SK-N-SH (cell line): Measurements from ENCODE around the gene UCKL1. TPM values are rescaled to one million over a fixed set of nuclear protein-coding genes. Genes with fewer than 3 reads are reported as not detected.

ENCODE experiments used
- CTCF ChIA-PET: fragments of 300-600, 350-600 bp; formaldehyde crosslinking; extraction: SDS; loops from one replicate; lab custom pipeline; 2021; lab: Yijun Ruan, JAX
- POLR2A ChIA-PET: fragments of 350-600 bp; sonication (Branson Sonifier 250); formaldehyde crosslinking; extraction: SDS; loops from one replicate; lab custom pipeline; 2020; ENCODE audit warnings: antibody characterized with exemption, inconsistent platforms; lab: Yijun Ruan, JAX
- DNase-seq: peaks from one replicate; pipeline ENCODE4 v3.0.0; 2012
- H2AFZ ChIP-seq: fragments of 200-600 bp; sonication (generic); 2 replicates; pipeline ENCODE4 v1.8.1; 2016; ENCODE audit warnings: antibody characterized with exemption, mild to moderate bottlenecking, low read depth
- H3F3A ChIP-seq: fragments of 200-600 bp; sonication (generic); replicated peaks from 2 replicates; pipeline ENCODE3; 2016; ENCODE audit warnings: antibody characterized with exemption, mild to moderate bottlenecking; ENCODE audit not compliant: insufficient read depth
- H3K27ac ChIP-seq, 2 experiments: fragments of 200-500 bp in 1 of 2; fragments of 200-600 bp in 1 of 2; sonication (Bioruptor generic) in 1 of 2; sonication (generic), shearing (Covaris generic) in 1 of 2; 2 replicates each; pipeline versions ENCODE4 v1.5.1 to v1.6.1; 2014 to 2016; ENCODE audit warnings: low read depth in 2 of 2, inconsistent platforms in 1 of 2, low read length in 1 of 2, mild to moderate bottlenecking in 1 of 2, mixed read lengths in 1 of 2
- H3K27me3 ChIP-seq: fragments of 200-600 bp; sonication (generic), shearing (Covaris generic); 2 replicates; pipeline ENCODE4 v1.6.1; 2016; ENCODE audit warnings: mixed run types; ENCODE audit not compliant: insufficient read depth
- H3K36me3 ChIP-seq, 2 experiments: fragments of 200-500 bp in 1 of 2; fragments of 200-600 bp in 1 of 2; sonication (Bioruptor generic) in 1 of 2; sonication (generic) in 1 of 2; replicated peaks in 1 of 2; 2 replicates each; pipeline versions ENCODE3 to v1.5.1; 2014 to 2016; ENCODE audit warnings: low read length in 1 of 2, mild to moderate bottlenecking in 1 of 2; ENCODE audit not compliant: insufficient read depth in 2 of 2, control insufficient read depth in 1 of 2
- H3K4me1 ChIP-seq, 2 experiments: fragments of 200-500 bp in 1 of 2; fragments of 200-600 bp in 1 of 2; sonication (Bioruptor generic) in 1 of 2; sonication (generic), shearing (Covaris generic) in 1 of 2; 2 replicates each; pipeline versions ENCODE4 v1.5.1 to v1.6.1; 2014 to 2016; ENCODE audit warnings: low read depth in 1 of 2, low read length in 1 of 2, mixed run types in 1 of 2; ENCODE audit not compliant: insufficient read depth in 2 of 2, control insufficient read depth in 1 of 2
- H3K4me2 ChIP-seq: fragments of 200-600 bp; sonication (generic), shearing (Covaris generic); 2 replicates; pipeline ENCODE4 v1.6.1; 2017; ENCODE audit warnings: mixed run types
- H3K4me3 ChIP-seq, 2 experiments: fragments of 200-500 bp in 1 of 2; fragments of 200-600 bp in 1 of 2; sonication (Bioruptor generic) in 1 of 2; sonication (generic), shearing (Covaris generic) in 1 of 2; 2 replicates each; pipeline versions ENCODE4 v1.5.1 to v1.8.1; 2014 to 2016; ENCODE audit warnings: low read depth in 2 of 2, inconsistent platforms in 1 of 2, low read length in 1 of 2, mild to moderate bottlenecking in 1 of 2, mixed read lengths in 1 of 2, moderate library complexity in 1 of 2
- H3K79me2 ChIP-seq: fragments of 200-600 bp; sonication (generic); 2 replicates; pipeline ENCODE4 v1.8.1; 2017; ENCODE audit warnings: mild to moderate bottlenecking; ENCODE audit not compliant: insufficient read depth
- H3K9ac ChIP-seq: fragments of 200-600 bp; sonication (generic); 2 replicates; pipeline ENCODE4 v1.6.1; 2017; ENCODE audit warnings: mixed run types
- H3K9me2 ChIP-seq: fragments of 200-600 bp; sonication (generic); 2 replicates; pipeline ENCODE4 v1.6.1; 2017; ENCODE audit warnings: mixed run types
- H3K9me3 ChIP-seq: fragments of 200-600 bp; sonication (generic); 2 replicates; pipeline ENCODE4 v1.6.1; 2017; ENCODE audit warnings: mixed run types, mild to moderate bottlenecking, moderate library complexity
- H4K20me1 ChIP-seq: fragments of 200-600 bp; sonication (generic); 2 replicates; pipeline ENCODE4 v1.6.1; 2017; ENCODE audit warnings: mild to moderate bottlenecking, mixed run types; ENCODE audit not compliant: insufficient read depth
- CTCF ChIP-seq: fragments of 200-600 bp; sonication (generic); IDR thresholded peaks from 2 replicates; pipeline ENCODE4 v1.6.1; 2017; ENCODE audit warnings: antibody characterized with exemption, mild to moderate bottlenecking, moderate library complexity
- ELF1 ChIP-seq: IDR thresholded peaks from 2 replicates; pipeline ENCODE4 v1.4.0; 2012
- EZH2phosphoT487 ChIP-seq: fragments of 200-600 bp; sonication (generic); IDR thresholded peaks from 2 replicates; pipeline ENCODE4 v1.6.1; 2017; ENCODE audit warnings: low read depth, mixed run types, mild to moderate bottlenecking, antibody characterized with exemption, moderate library complexity, borderline replicate concordance
- FOXJ3 ChIP-seq: sonication (generic); formaldehyde crosslinking; IDR thresholded peaks from 2 replicates; pipeline ENCODE4 v1.5.1; 2020; ENCODE audit warnings: mild to moderate bottlenecking, missing genetic modification reagents
- FOXM1 ChIP-seq: IDR thresholded peaks from 2 replicates; pipeline ENCODE4 v1.4.0; 2012; ENCODE audit warnings: low read depth, mild to moderate bottlenecking
- GABPA ChIP-seq: IDR thresholded peaks from 2 replicates; pipeline ENCODE4 v1.4.0; 2012; ENCODE audit warnings: low read depth, mild to moderate bottlenecking
- GATA2 ChIP-seq: sonication (generic); formaldehyde crosslinking; IDR thresholded peaks from 2 replicates; pipeline ENCODE4 v1.5.0; 2020; ENCODE audit warnings: mild to moderate bottlenecking, missing genetic modification reagents
- JUND ChIP-seq: IDR thresholded peaks from 2 replicates; pipeline ENCODE4 v1.4.0; 2012
- MEF2A ChIP-seq: IDR thresholded peaks from 2 replicates; pipeline ENCODE4 v1.4.0; 2012; ENCODE audit warnings: low read depth, borderline replicate concordance
- NFIC ChIP-seq: IDR thresholded peaks from 2 replicates; pipeline ENCODE4 v1.4.0; 2012; ENCODE audit warnings: borderline replicate concordance
- PBX3 ChIP-seq: IDR thresholded peaks from 2 replicates; pipeline ENCODE4; 2012
- POLR2AphosphoS5 ChIP-seq: IDR thresholded peaks from 2 replicates; pipeline ENCODE4 v1.6.1; 2012; ENCODE audit warnings: low read depth, low read length
- RCOR1 ChIP-seq: fragments of 150-350 bp; IDR thresholded peaks from 2 replicates; pipeline ENCODE4 v1.6.1; 2017; ENCODE audit warnings: antibody characterized with exemption, low read length
- REST ChIP-seq: IDR thresholded peaks from 2 replicates; pipeline ENCODE4 v1.6.1; 2012; ENCODE audit warnings: mild to moderate bottlenecking, low read depth, low read length, moderate library complexity
- RXRA ChIP-seq: IDR thresholded peaks from 2 replicates; pipeline ENCODE4 v1.4.0; 2012; ENCODE audit warnings: low read depth, mild to moderate bottlenecking, borderline replicate concordance
- WGBS: methylation state at CpG from one replicate; pipeline ENCODE4 v1.1.6; 2017; ENCODE audit warnings: low lambda C conversion rate; 5-methylcytosine and 5-hydroxymethylcytosine counted together
- polyA plus RNA-seq, 3 experiments: library from polyadenylated mRNA; depleted of rRNA; stranded (reverse); fragments of >200 nt; gene quantifications; 2 replicates each; pipeline ENCODE4 v1.2.3, GENCODE V29; 2012
- TF ChIP-seq, protein P1 (sequence below): fragments of 150-350 bp; IDR thresholded peaks from 2 replicates; pipeline ENCODE4 v1.6.1; 2016; ENCODE audit warnings: mild to moderate bottlenecking, low read depth, low read length
- TF ChIP-seq, protein P2 (sequence below): IDR thresholded peaks from 2 replicates; pipeline ENCODE4 v1.4.0; 2012; ENCODE audit warnings: low read depth

Gene UCKL1
- polyA plus RNA-seq, 1 of the 3 experiments (the other 2 are of a cell fraction) = 71.6 TPM

DNA sequence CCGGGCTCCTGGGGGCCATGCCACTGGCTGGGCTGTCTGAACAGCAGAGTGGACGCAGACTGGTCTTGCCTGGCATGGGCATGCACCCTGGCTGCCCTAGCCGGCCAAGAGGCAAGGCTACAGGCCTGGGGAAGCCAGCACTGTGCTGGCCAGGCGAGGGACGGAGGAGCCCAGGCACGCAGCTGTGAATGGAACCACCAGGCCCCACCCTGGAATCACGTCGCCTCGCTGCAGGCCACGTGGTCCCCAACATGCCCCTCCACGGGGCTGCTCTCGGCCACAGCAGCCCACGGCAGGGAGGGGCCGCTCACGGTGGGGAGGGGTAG is 4.0 kb downstream of the UCKL1 start:
- no peak overlapping the region for H3K27ac ChIP-seq
- H4K20me1 ChIP-seq = peaks cover 76% of the 10 kb centered on the region
- TF ChIP-seq GATA2 (no peak), MEF2A (no peak), FOXM1 (no peak), PBX3 (no peak), REST (no peak), CTCF (no peak), JUND (no peak), EZH2phosphoT487 (no peak), FOXJ3 (CRISPR knock-in tag) (no peak), RXRA (no peak), POLR2AphosphoS5 (no peak), GABPA (no peak), ELF1 (no peak), RCOR1 (no peak), NFIC (no peak)
- TF ChIP-seq, protein P1, sequence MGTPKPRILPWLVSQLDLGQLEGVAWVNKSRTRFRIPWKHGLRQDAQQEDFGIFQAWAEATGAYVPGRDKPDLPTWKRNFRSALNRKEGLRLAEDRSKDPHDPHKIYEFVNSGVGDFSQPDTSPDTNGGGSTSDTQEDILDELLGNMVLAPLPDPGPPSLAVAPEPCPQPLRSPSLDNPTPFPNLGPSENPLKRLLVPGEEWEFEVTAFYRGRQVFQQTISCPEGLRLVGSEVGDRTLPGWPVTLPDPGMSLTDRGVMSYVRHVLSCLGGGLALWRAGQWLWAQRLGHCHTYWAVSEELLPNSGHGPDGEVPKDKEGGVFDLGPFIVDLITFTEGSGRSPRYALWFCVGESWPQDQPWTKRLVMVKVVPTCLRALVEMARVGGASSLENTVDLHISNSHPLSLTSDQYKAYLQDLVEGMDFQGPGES = no peak
- TF ChIP-seq, protein P2, sequence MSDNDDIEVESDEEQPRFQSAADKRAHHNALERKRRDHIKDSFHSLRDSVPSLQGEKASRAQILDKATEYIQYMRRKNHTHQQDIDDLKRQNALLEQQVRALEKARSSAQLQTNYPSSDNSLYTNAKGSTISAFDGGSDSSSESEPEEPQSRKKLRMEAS = no peak
- 74% methylated on average over 7 of the region's 15 CpGs for WGBS
- H3K4me1 ChIP-seq = peaks cover 19 to 59% of the 10 kb centered on the region in 2 experiments; a peak in 3 of 4 replicates
- H3K9me3 ChIP-seq = no peaks in the 10 kb centered on the region
- DNase-seq = no peak
- H3F3A ChIP-seq = peaks cover 29% of the 10 kb centered on the region
- no peaks in the 10 kb centered on the region for H3K9me2 ChIP-seq
- H3K4me3 ChIP-seq = no peak overlapping the region
- no peak overlapping the region for H3K9ac ChIP-seq
- H3K36me3 ChIP-seq = no peaks in the 10 kb centered on the region
- ChIA-PET POLR2A (no interaction called here), CTCF (interaction anchor here (0.7 to 2.1 kb wide), 4 partner anchors 22 to 414 kb away, joined by 3 to 13 read pairs (median 10); partner anchors contain the start of gene PTK6)
- H2AFZ ChIP-seq = no peak overlapping the region
- H3K4me2 ChIP-seq = no peak overlapping the region
- peaks cover 86% of the 10 kb centered on the region for H3K79me2 ChIP-seq
- no peaks in the 10 kb centered on the region for H3K27me3 ChIP-seq
